B cell (primary cell): ENCODE data around the gene ZMIZ1. TPM values are rescaled to one million over a fixed set of nuclear protein-coding genes. Genes with fewer than 3 reads are reported as not detected.

ENCODE experiments used
- ATAC-seq: fragments of 200-7000 bp; cut with Tn5 transposase; one replicate; pipeline ENCODE4 v1.10.0; 2021; ENCODE audit warnings: low read depth, mild to moderate bottlenecking, moderate number of reproducible peaks, moderate library complexity
- CTCF ChIA-PET: fragments of 350-600 bp; sonication (Branson Sonifier 250); formaldehyde crosslinking; loops from one replicate; lab custom pipeline; 2021; ENCODE audit warnings: antibody characterized with exemption, inconsistent platforms; lab: Charles Lee
- POLR2A ChIA-PET: fragments of 350-600 bp; sonication (Branson Sonifier 250); formaldehyde crosslinking; loops from one replicate; lab custom pipeline; 2021; ENCODE audit warnings: antibody characterized with exemption; lab: Charles Lee
- DNase-seq: peaks from one replicate; pipeline ENCODE4 v3.0.0; 2013
- H2AFZ ChIP-seq: 2 replicates; pipeline ENCODE4 v1.6.1; 2012; ENCODE audit warnings: mild to moderate bottlenecking, low read depth, low read length; ENCODE audit not compliant: insufficient read depth, poor library complexity, severe bottlenecking
- H3K27ac ChIP-seq, 2 donors: 1 replicate in 1 of 2; 2 replicates in 1 of 2; pipeline ENCODE4 v1.5.1; 2012 to 2013; ENCODE audit warnings: low read length in 2 of 2, mild to moderate bottlenecking in 2 of 2, moderate library complexity in 1 of 2
- H3K27me3 ChIP-seq, 4 experiments: fragments of 200-600 bp in 1 of 4; sonication (generic) in 1 of 4; replicated peaks in 1 of 4; 1 replicate in 2 of 4; 2 replicates in 2 of 4; pipeline versions ENCODE4 v1.6.1 to v1.7.0; 2013 to 2016; ENCODE audit warnings: low read length in 3 of 4, mild to moderate bottlenecking in 2 of 4, mixed read lengths in 1 of 4, moderate library complexity in 1 of 4; ENCODE audit not compliant: insufficient read depth in 4 of 4, control insufficient read depth in 3 of 4; ENCODE audit errors: control extremely low read depth in 1 of 4
- H3K36me3 ChIP-seq, 2 experiments: replicated peaks in 1 of 2; 1 replicate in 1 of 2; 2 replicates in 1 of 2; pipeline versions ENCODE4 v1.6.1 to v1.7.1; 2013; ENCODE audit warnings: low read length in 1 of 2; ENCODE audit not compliant: insufficient read depth in 2 of 2, control insufficient read depth in 1 of 2; ENCODE audit errors: control extremely low read depth in 1 of 2, extremely low read depth in 1 of 2
- H3K4me1 ChIP-seq, 2 donors: fragments of 200-600 bp in 1 of 2; sonication (generic) in 1 of 2; 1 replicate in 1 of 2; 2 replicates in 1 of 2; pipeline versions ENCODE4 v1.5.1 to v1.6.1; 2013 to 2017; ENCODE audit warnings: low read length in 2 of 2; ENCODE audit not compliant: control insufficient read depth in 2 of 2, insufficient read depth in 2 of 2
- H3K4me2 ChIP-seq: replicated peaks from 2 replicates; pipeline ENCODE3; 2012; ENCODE audit warnings: mild to moderate bottlenecking, low read depth, low read length; ENCODE audit not compliant: poor library complexity, severe bottlenecking
- H3K4me3 ChIP-seq, 5 experiments: fragments of 200-600 bp in 1 of 5; sonication (generic) in 1 of 5; 1 replicate in 3 of 5; 2 replicates in 2 of 5; pipeline versions ENCODE4 v1.5.1 to v1.7.0; 2011 to 2016; ENCODE audit warnings: low read length in 4 of 5, mild to moderate bottlenecking in 4 of 5, low read depth in 2 of 5, control low read depth in 1 of 5, moderate library complexity in 1 of 5; ENCODE audit not compliant: insufficient read depth in 1 of 5; ENCODE audit errors: control extremely low read depth in 1 of 5, extremely low read depth in 1 of 5
- H3K79me2 ChIP-seq: fragments of 200-600 bp; sonication (generic); one replicate; pipeline ENCODE4 v1.6.0; 2016; ENCODE audit warnings: low read length; ENCODE audit not compliant: control insufficient read depth, insufficient read depth
- H3K9ac ChIP-seq: fragments of 200-600 bp; sonication (generic); 2 replicates; pipeline ENCODE4 v1.6.1; 2017; ENCODE audit warnings: mild to moderate bottlenecking, low read length, moderate library complexity
- H3K9me3 ChIP-seq, 3 donors: one replicate each; pipeline versions ENCODE4 v1.6.1 to v1.7.1; 2013; ENCODE audit warnings: low read length in 2 of 3; ENCODE audit not compliant: control insufficient read depth in 2 of 3, insufficient read depth in 1 of 3; ENCODE audit errors: control extremely low read depth in 1 of 3
- H4K20me1 ChIP-seq: 2 replicates; pipeline ENCODE4 v1.6.0; 2012; ENCODE audit warnings: mild to moderate bottlenecking, low read length; ENCODE audit not compliant: insufficient read depth, control insufficient read depth, poor library complexity, severe bottlenecking
- H3K27ac Mint-ChIP-seq: one replicate; pipeline ENCODE4 v1.8.0; 2021; ENCODE audit warnings: mixed read lengths
- H3K27me3 Mint-ChIP-seq: one replicate; pipeline ENCODE4 v1.8.0; 2021; ENCODE audit warnings: mixed read lengths
- H3K4me1 Mint-ChIP-seq: one replicate; pipeline ENCODE4 v1.8.0; 2021; ENCODE audit warnings: mixed read lengths
- H3K4me3 Mint-ChIP-seq: one replicate; pipeline ENCODE4 v1.8.0; 2021; ENCODE audit warnings: mixed read lengths
- H3K9me3 Mint-ChIP-seq: one replicate; pipeline ENCODE4 v1.8.0; 2022; ENCODE audit warnings: mixed read lengths; ENCODE audit not compliant: insufficient read depth
- CTCF ChIP-seq: fragments of 200-600 bp; IDR thresholded peaks from one replicate; pipeline ENCODE4 v1.8.0; 2022; ENCODE audit warnings: antibody characterized with exemption, mild to moderate bottlenecking
- EZH2 ChIP-seq: IDR thresholded peaks from 2 replicates; pipeline ENCODE4 v1.6.1; 2012; ENCODE audit warnings: borderline replicate concordance, low read depth, mild to moderate bottlenecking, moderate library complexity, low read length; ENCODE audit not compliant: insufficient read depth, poor library complexity, severe bottlenecking
- WGBS: methylation state at CpG from one replicate; pipeline ENCODE4 v1.1.5; 2013; ENCODE audit warnings: missing lambda C conversion rate; ENCODE audit not compliant: insufficient coverage; 5-methylcytosine and 5-hydroxymethylcytosine counted together
- intact Hi-C: fragments of 100-400 bp; cut with micrococcal nuclease; formaldehyde crosslinking; loops from one replicate; pipeline ENCODE4 v1.10.0; 2022
- polyA plus RNA-seq: library from polyadenylated mRNA; depleted of rRNA; stranded (reverse); fragments of >200 nt; gene quantifications from 2 replicates; pipeline ENCODE4 v1.2.3, GENCODE V29; 2012
- total RNA-seq, 2 donors: library from RNA; stranded (reverse); fragments of 120-200 nt in 1 of 2; gene quantifications; 1 replicate in 1 of 2; 2 replicates in 1 of 2; pipeline versions ENCODE4 v1.2.3 to v1.2.4, GENCODE V29; 2013 to 2022

Gene ZMIZ1
- total and polyA plus RNA-seq, 2 donors (not counting 1 experiment from before 2014, with no cell fraction given) = 14.3 to 64.9 TPM

- no peaks in the 10 kb centered on the region for H3K36me3 ChIP-seq
- H3K4me1 ChIP-seq = no peaks in the 10 kb centered on the region
- Mint-ChIP-seq H3K4me3 (no peak overlapping the region), H3K9me3 (no peaks in the 10 kb centered on the region), H3K4me1 (no peaks in the 10 kb centered on the region), H3K27me3 (peaks cover 28% of the 10 kb centered on the region), H3K27ac (no peak overlapping the region)
- H3K4me3 ChIP-seq = no peak overlapping the region
- intact Hi-C loops = no loop called here
- TF ChIP-seq EZH2 (no peak), CTCF (no peak)
- no peak overlapping the region for H3K27ac ChIP-seq
- no peaks in the 10 kb centered on the region for H4K20me1 ChIP-seq
- ATAC-seq (no peak), DNase-seq (no peak)
- H3K9ac ChIP-seq = no peak overlapping the region
- H2AFZ ChIP-seq = no peak overlapping the region
- H3K27me3 ChIP-seq = peaks cover 0 to 30% (median 2%) of the 10 kb centered on the region in 4 experiments
- POLR2A ChIA-PET = no interaction called here
- no peak overlapping the region for H3K4me2 ChIP-seq
- 93% methylated on average over 3 of the region's 4 CpGs for WGBS
- no peaks in the 10 kb centered on the region for H3K9me3 ChIP-seq
- CTCF ChIA-PET = no interaction called here
- no peaks in the 10 kb centered on the region for H3K79me2 ChIP-seq
Measured at GRCh38 chr10:79055892-79056291, 12.9 kb upstream of the ZMIZ1 start.

GRCh38 chr10:79056361-79056735, 12.4 kb upstream of the ZMIZ1 start:
- Histone ChIP-seq H3K27ac (no peak overlapping the region), H3K9me3 (no peaks in the 10 kb centered on the region), H3K4me1 (no peaks in the 10 kb centered on the region), H3K27me3 (peaks cover 0 to 30% (median 3%) of the 10 kb centered on the region in 4 experiments), H2AFZ (no peak overlapping the region), H3K79me2 (no peaks in the 10 kb centered on the region), H3K4me2 (no peak overlapping the region), H3K9ac (no peak overlapping the region), H4K20me1 (no peaks in the 10 kb centered on the region), H3K36me3 (no peaks in the 10 kb centered on the region), H3K4me3 (no peak overlapping the region)
- TF ChIP-seq CTCF (no peak), EZH2 (no peak)
- POLR2A ChIA-PET = no interaction called here
- Mint-ChIP-seq H3K4me3 (no peak overlapping the region), H3K4me1 (no peaks in the 10 kb centered on the region), H3K27me3 (peaks cover 31% of the 10 kb centered on the region), H3K9me3 (no peaks in the 10 kb centered on the region), H3K27ac (no peak overlapping the region)
- ATAC-seq (no peak), DNase-seq (no peak)
- CTCF ChIA-PET = no interaction called here
- intact Hi-C loops = no loop called here
- 95% methylated on average over 7 of the region's 8 CpGs for WGBS
